Measurements from ENCODE around the gene HYAL4.
"Not testable (repeated sequence)": the region's sequence is repeated elsewhere in the genome, so short reads cannot be mapped to it uniquely, and the experiment has no call there.

Gene HYAL4

GRCh38 chr7:123844712-123845219 lies at the start of gene HYAL4:
Gene HYAL4 (plus strand): TSS chr7:123845169. CDS start chr7:123868274, 23,105 bp downstream.
- no peak for DNase-seq

- no peak for DNase-seq
Observed at GRCh38 chr7:123795917-123796316, 49.1 kb upstream of the HYAL4 start.

- DNase-seq: no peak
Observed at GRCh38 chr7:123796568-123796967, 48.4 kb upstream of the HYAL4 start.

- no peak for DNase-seq
Observed at GRCh38 chr7:123797673-123798531, 47.1 kb upstream of the HYAL4 start.

- DNase-seq: no peak
Observed at GRCh38 chr7:123798532-123799188, 46.3 kb upstream of the HYAL4 start.

- DNase-seq: no peak
Observed at GRCh38 chr7:123802249-123802648, 42.7 kb upstream of the HYAL4 start.

- DNase-seq: no peak
Observed at GRCh38 chr7:123805287-123805686, 39.7 kb upstream of the HYAL4 start.

- DNase-seq: no peak
Observed at GRCh38 chr7:123809471-123809870, 35.5 kb upstream of the HYAL4 start.

- DNase-seq: no peak
Observed at GRCh38 chr7:123811056-123811455, 33.9 kb upstream of the HYAL4 start.

GRCh38 chr7:123816916-123817315 lies 28.1 kb upstream of the HYAL4 start:
- DNase-seq: no peak

- DNase-seq: no peak
Observed at GRCh38 chr7:123819001-123819400, 26.0 kb upstream of the HYAL4 start.

- DNase-seq: not testable (repeated sequence)
Observed at GRCh38 chr7:123819795-123820194, 25.2 kb upstream of the HYAL4 start.

GRCh38 chr7:123820864-123821263 lies 24.1 kb upstream of the HYAL4 start:
- no peak for DNase-seq

GRCh38 chr7:123821320-123821719 lies 23.6 kb upstream of the HYAL4 start:
- no peak for DNase-seq

- no peak for DNase-seq
Observed at GRCh38 chr7:123823898-123824753, 20.8 kb upstream of the HYAL4 start.

- DNase-seq: no peak
Observed at GRCh38 chr7:123824754-123825067, 20.3 kb upstream of the HYAL4 start.

GRCh38 chr7:123828805-123829204 lies 16.2 kb upstream of the HYAL4 start:
- no peak for DNase-seq

- no peak for DNase-seq
Observed at GRCh38 chr7:123836656-123837055, 8.3 kb upstream of the HYAL4 start.

- not testable (repeated sequence) for DNase-seq
Observed at GRCh38 chr7:123839106-123839505, 5.9 kb upstream of the HYAL4 start.

- not testable (repeated sequence) for DNase-seq
Observed at GRCh38 chr7:123844142-123844541, 827 bp upstream of the HYAL4 start.

- no peak for DNase-seq
Observed at GRCh38 chr7:123845823-123846216, 851 bp downstream of the HYAL4 start.

- no peak for DNase-seq
Observed at GRCh38 chr7:123846217-123846891, 1.4 kb downstream of the HYAL4 start.

- DNase-seq: no peak
Observed at GRCh38 chr7:123847868-123848267, 2.9 kb downstream of the HYAL4 start.
